OCI-LY1 (cell line): ENCODE results near the gene PPP2R2B.

Experiments used
- CTCF ChIP-seq: fragments of 200-600 bp; sonication (generic), shearing (Covaris generic); IDR thresholded peaks from 2 replicates; pipeline ENCODE4 v1.5.1; 2017; ENCODE audit warnings: mild to moderate bottlenecking, antibody characterized with exemption, low read length, moderate library complexity, mixed read lengths
- EZH2 ChIP-seq: fragments of 200-600 bp; sonication (generic), shearing (Covaris generic); IDR thresholded peaks from 2 replicates; pipeline ENCODE4 v1.8.0; 2017; ENCODE audit warnings: borderline replicate concordance, mixed run types, mild to moderate bottlenecking, antibody characterized with exemption, low read length, moderate library complexity, mixed read lengths

- TF ChIP-seq CTCF (no peak), EZH2 (no peak)
These were observed 279.3 kb downstream of the PPP2R2B start for GRCh38 chr5:146599261-146599660.
